Measurements from ENCODE around the gene PRDM16.

GRCh38 chr1:3183813-3184212 lies 114.8 kb downstream of the PRDM16 start:
- TF ChIP-seq CTCF (IDR thresholded peaks at IDR 0.05) = no peak
- TF ChIP-seq POLR2A (IDR thresholded peaks at IDR 0.05) = no peak
- TF ChIP-seq POLR2AphosphoS5 (IDR thresholded peaks at IDR 0.05) = no peak
